HFF-Myc (cell line): ENCODE results near the gene RPAP3.

Source experiments
- DNase-seq: peaks from one replicate; pipeline ENCODE4 v3.0.0-alpha.2; 2011; ENCODE audit warnings: low read depth; ENCODE audit errors: extremely low read depth
- H3K4me3 ChIP-seq: replicated peaks from 2 replicates; pipeline ENCODE4 v1.5.1; 2011; ENCODE audit warnings: low read depth, mild to moderate bottlenecking, control low read depth, low read length
- CTCF ChIP-seq: IDR thresholded peaks from 2 replicates; pipeline ENCODE4 v1.5.1; 2012; ENCODE audit warnings: mild to moderate bottlenecking, low read depth, low read length, control low read depth; ENCODE audit errors: missing control alignments

Gene RPAP3

GRCh38 chr12:47709671-47710070 is 3.8 kb upstream of the RPAP3 start:
- H3K4me3 ChIP-seq, result no peak overlapping the region
- no peak for DNase-seq
- no peak for TF ChIP-seq CTCF

- no peak for TF ChIP-seq CTCF
- H3K4me3 ChIP-seq, result no peak overlapping the region
- DNase-seq, result no peak
Measured at GRCh38 chr12:47709237-47709636, 3.4 kb upstream of the RPAP3 start.

- DNase-seq, result no peak
- no peak for TF ChIP-seq CTCF
- no peak overlapping the region for H3K4me3 ChIP-seq
Measured at GRCh38 chr12:47707905-47708543, 2.2 kb upstream of the RPAP3 start.

GRCh38 chr12:47707355-47707754 is 1.5 kb upstream of the RPAP3 start:
- no peak overlapping the region for H3K4me3 ChIP-seq
- no peak for TF ChIP-seq CTCF
- DNase-seq, result no peak

GRCh38 chr12:47705229-47705565 is 633 bp downstream of the RPAP3 start:
- no peak for DNase-seq
- TF ChIP-seq CTCF, result no peak
- peak overlapping the region; percentile 62 for H3K4me3 ChIP-seq

GRCh38 chr12:47704719-47705118 is 1.1 kb downstream of the RPAP3 start:
- H3K4me3 ChIP-seq, result peak overlapping the region; percentile 62
- no peak for TF ChIP-seq CTCF
- DNase-seq, result no peak

GRCh38 chr12:47700263-47700662 is 5.6 kb downstream of the RPAP3 start:
- no peak for TF ChIP-seq CTCF
- no peak for DNase-seq
- no peak overlapping the region for H3K4me3 ChIP-seq
